PFSK-1 (cell line): ENCODE results near the gene PDYN.

Experiments
- POLR2AphosphoS5 ChIP-seq: IDR thresholded peaks from 2 replicates; pipeline ENCODE4 v1.6.1; 2012; ENCODE audit warnings: low read depth, mild to moderate bottlenecking, control low read depth, low read length, moderate library complexity
- TF ChIP-seq, protein P1 (sequence below), 2 experiments: IDR thresholded peaks; 2 replicates each; pipeline versions ENCODE4 v1.6.1 to v1.8.0; 2011 to 2012; ENCODE audit warnings: low read depth in 2 of 2, low read length in 2 of 2, control low read depth in 1 of 2, inconsistent platforms in 1 of 2, mild to moderate bottlenecking in 1 of 2, moderate library complexity in 1 of 2; ENCODE audit not compliant: insufficient read depth in 1 of 2

DNA sequence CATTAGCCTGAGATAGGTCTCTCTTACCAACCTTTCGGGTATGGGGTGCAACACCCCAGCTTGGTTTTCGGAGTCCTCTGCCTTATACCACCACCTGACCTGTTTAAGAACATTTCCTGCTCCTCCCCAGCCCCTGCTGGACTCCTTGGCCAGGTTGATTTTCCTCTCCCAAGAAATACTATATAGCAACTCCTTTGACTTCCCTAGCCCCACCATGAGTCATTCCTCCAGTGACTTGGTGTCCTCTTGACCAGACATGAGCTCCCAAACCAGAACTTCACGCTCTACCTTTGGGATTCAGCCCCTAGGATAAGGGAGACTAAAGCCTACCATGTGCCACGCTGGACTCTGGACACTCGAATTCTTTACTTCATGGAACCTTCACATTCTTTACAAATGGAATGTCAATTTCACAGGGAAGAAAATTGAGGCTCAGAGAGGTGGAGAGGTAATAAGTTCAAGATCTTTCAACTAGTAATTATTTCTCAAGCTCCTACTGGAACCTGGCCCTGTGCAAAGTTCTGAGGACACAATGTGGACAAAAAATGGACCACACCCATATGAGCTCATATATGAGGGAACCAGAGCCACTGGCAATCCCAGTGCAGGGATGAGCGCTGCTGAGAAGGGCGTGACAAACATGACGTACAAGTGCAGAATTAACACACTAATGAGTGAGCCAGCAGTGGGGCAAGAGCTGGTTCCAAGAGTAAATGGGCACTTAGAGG, 50.4 kb downstream of the PDYN start:
- TF ChIP-seq POLR2AphosphoS5 = no peak
- TF ChIP-seq, protein P1, sequence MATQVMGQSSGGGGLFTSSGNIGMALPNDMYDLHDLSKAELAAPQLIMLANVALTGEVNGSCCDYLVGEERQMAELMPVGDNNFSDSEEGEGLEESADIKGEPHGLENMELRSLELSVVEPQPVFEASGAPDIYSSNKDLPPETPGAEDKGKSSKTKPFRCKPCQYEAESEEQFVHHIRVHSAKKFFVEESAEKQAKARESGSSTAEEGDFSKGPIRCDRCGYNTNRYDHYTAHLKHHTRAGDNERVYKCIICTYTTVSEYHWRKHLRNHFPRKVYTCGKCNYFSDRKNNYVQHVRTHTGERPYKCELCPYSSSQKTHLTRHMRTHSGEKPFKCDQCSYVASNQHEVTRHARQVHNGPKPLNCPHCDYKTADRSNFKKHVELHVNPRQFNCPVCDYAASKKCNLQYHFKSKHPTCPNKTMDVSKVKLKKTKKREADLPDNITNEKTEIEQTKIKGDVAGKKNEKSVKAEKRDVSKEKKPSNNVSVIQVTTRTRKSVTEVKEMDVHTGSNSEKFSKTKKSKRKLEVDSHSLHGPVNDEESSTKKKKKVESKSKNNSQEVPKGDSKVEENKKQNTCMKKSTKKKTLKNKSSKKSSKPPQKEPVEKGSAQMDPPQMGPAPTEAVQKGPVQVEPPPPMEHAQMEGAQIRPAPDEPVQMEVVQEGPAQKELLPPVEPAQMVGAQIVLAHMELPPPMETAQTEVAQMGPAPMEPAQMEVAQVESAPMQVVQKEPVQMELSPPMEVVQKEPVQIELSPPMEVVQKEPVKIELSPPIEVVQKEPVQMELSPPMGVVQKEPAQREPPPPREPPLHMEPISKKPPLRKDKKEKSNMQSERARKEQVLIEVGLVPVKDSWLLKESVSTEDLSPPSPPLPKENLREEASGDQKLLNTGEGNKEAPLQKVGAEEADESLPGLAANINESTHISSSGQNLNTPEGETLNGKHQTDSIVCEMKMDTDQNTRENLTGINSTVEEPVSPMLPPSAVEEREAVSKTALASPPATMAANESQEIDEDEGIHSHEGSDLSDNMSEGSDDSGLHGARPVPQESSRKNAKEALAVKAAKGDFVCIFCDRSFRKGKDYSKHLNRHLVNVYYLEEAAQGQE (IDR thresholded peaks at IDR 0.05; ENCODE audit: insufficient read depth in 1 of 2, low read depth in 2 of 2, low read length in 2 of 2) = no peak
